CD4-positive, alpha-beta T cell (primary cell): Measurements from ENCODE around the gene TARS3. TPM values are rescaled to one million over a fixed set of nuclear protein-coding genes. Genes with fewer than 3 reads are reported as not detected.

Source experiments
- ATAC-seq: fragments of 200-7000 bp; cut with Tn5 transposase; one replicate; pipeline ENCODE4 v1.10.0; 2022; ENCODE audit warnings: mild to moderate bottlenecking; ENCODE audit not compliant: poor library complexity
- CTCF ChIA-PET: fragments of 350-600 bp; sonication (Branson Sonifier 250); formaldehyde crosslinking; loops from one replicate; lab custom pipeline; 2021; ENCODE audit warnings: antibody characterized with exemption, inconsistent platforms; lab: Charles Lee
- POLR2A ChIA-PET: fragments of 350-600 bp; sonication (Branson Sonifier 250); formaldehyde crosslinking; loops from one replicate; lab custom pipeline; 2021; ENCODE audit warnings: antibody characterized with exemption, inconsistent platforms; lab: Charles Lee
- DNase-seq, 14 experiments: peaks; one replicate each; pipeline ENCODE4 v3.0.0-alpha.2; 2013 to 2020; ENCODE audit warnings: mixed read lengths in 2 of 14
- H3K27ac ChIP-seq, 2 donors: one replicate each; pipeline versions ENCODE4 v1.5.1 to v1.7.0; 2013; ENCODE audit warnings: low read length in 2 of 2, low read depth in 1 of 2, mild to moderate bottlenecking in 1 of 2
- H3K27me3 ChIP-seq, 2 experiments: 1 replicate in 1 of 2; 2 replicates in 1 of 2; pipeline versions ENCODE4 v1.6.1 to v1.7.0; 2013; ENCODE audit warnings: low read length in 2 of 2, control low read depth in 1 of 2, mild to moderate bottlenecking in 1 of 2, moderate library complexity in 1 of 2; ENCODE audit not compliant: insufficient read depth in 2 of 2, control insufficient read depth in 1 of 2
- H3K36me3 ChIP-seq: one replicate; pipeline ENCODE4 v1.6.1; 2013; ENCODE audit warnings: low read length, control low read depth; ENCODE audit not compliant: insufficient read depth
- H3K4me1 ChIP-seq: one replicate; pipeline ENCODE4 v1.6.1; 2013; ENCODE audit warnings: low read length, control low read depth; ENCODE audit not compliant: insufficient read depth
- H3K4me3 ChIP-seq: one replicate; pipeline ENCODE4 v1.5.1; 2013; ENCODE audit warnings: mild to moderate bottlenecking, low read length, moderate library complexity
- H3K9me3 ChIP-seq, 2 experiments: 1 replicate in 1 of 2; 2 replicates in 1 of 2; pipeline versions ENCODE4 v1.6.1 to v1.7.0; 2013; ENCODE audit warnings: low read length in 2 of 2, mild to moderate bottlenecking in 2 of 2, control low read depth in 1 of 2, moderate library complexity in 1 of 2; ENCODE audit not compliant: control insufficient read depth in 1 of 2, insufficient read depth in 1 of 2
- H3K27ac Mint-ChIP-seq: one replicate; pipeline ENCODE4 v1.8.0; 2020; ENCODE audit warnings: mixed read lengths
- H3K27me3 Mint-ChIP-seq: one replicate; pipeline ENCODE4 v1.8.0; 2021; ENCODE audit warnings: mixed read lengths
- H3K36me3 Mint-ChIP-seq: one replicate; pipeline ENCODE4 v1.8.0; 2021; ENCODE audit warnings: low read depth, mixed read lengths
- H3K4me1 Mint-ChIP-seq: one replicate; pipeline ENCODE4 v1.8.0; 2021; ENCODE audit warnings: low read depth, mixed read lengths
- H3K4me3 Mint-ChIP-seq: one replicate; pipeline ENCODE4 v1.8.0; 2020; ENCODE audit warnings: mild to moderate bottlenecking, mixed read lengths
- H3K9me3 Mint-ChIP-seq: one replicate; pipeline ENCODE4 v1.8.0; 2020; ENCODE audit warnings: mixed read lengths
- CTCF ChIP-seq: fragments of 200-600 bp; IDR thresholded peaks from one replicate; pipeline ENCODE4 v1.8.0; 2022; ENCODE audit warnings: antibody characterized with exemption, mild to moderate bottlenecking
- intact Hi-C, 2 experiments: fragments of 100-400 bp; cut with DNase I in 1 of 2; cut with micrococcal nuclease in 1 of 2; formaldehyde crosslinking; loops; one replicate each; pipeline versions ENCODE4 v1.15.1 to v1.9.0; 2023 to 2025; cut with DNase I, micrococcal nuclease
- total RNA-seq, 174 experiments: library from RNA in 2 of 174; stranded (reverse) in 2 of 174; gene quantifications; one replicate each; pipeline ENCODE4 v1.2.3 and lab custom pipeline; 2021 to 2026

The TARS3 gene
- total RNA-seq, 2 experiments from 2014 or later: 16.6 to 18.1 TPM

GRCh38 chr15:101607108-101607507, 117.2 kb downstream of the TARS3 start:
- ATAC-seq: no peak
- TF ChIP-seq CTCF: no peak
- peaks cover 18% of the 10 kb centered on the region for H3K27me3 Mint-ChIP-seq
- H3K4me1 ChIP-seq: no peaks in the 10 kb centered on the region
- POLR2A ChIA-PET: no interaction called here
- no peaks in the 10 kb centered on the region for H3K4me1 Mint-ChIP-seq
- no peaks in the 10 kb centered on the region for H3K27me3 ChIP-seq
- intact Hi-C loops: no loop called here
- H3K9me3 ChIP-seq: no peaks in the 10 kb centered on the region
- H3K27ac ChIP-seq: no peak overlapping the region
- no peak overlapping the region for H3K27ac Mint-ChIP-seq
- no peaks in the 10 kb centered on the region for H3K36me3 Mint-ChIP-seq
- H3K9me3 Mint-ChIP-seq: peaks cover 6% of the 10 kb centered on the region
- H3K36me3 ChIP-seq: no peaks in the 10 kb centered on the region
- CTCF ChIA-PET: no interaction called here
- DNase-seq: no peak
- H3K4me3 ChIP-seq: no peak overlapping the region
- no peak overlapping the region for H3K4me3 Mint-ChIP-seq

DNA sequence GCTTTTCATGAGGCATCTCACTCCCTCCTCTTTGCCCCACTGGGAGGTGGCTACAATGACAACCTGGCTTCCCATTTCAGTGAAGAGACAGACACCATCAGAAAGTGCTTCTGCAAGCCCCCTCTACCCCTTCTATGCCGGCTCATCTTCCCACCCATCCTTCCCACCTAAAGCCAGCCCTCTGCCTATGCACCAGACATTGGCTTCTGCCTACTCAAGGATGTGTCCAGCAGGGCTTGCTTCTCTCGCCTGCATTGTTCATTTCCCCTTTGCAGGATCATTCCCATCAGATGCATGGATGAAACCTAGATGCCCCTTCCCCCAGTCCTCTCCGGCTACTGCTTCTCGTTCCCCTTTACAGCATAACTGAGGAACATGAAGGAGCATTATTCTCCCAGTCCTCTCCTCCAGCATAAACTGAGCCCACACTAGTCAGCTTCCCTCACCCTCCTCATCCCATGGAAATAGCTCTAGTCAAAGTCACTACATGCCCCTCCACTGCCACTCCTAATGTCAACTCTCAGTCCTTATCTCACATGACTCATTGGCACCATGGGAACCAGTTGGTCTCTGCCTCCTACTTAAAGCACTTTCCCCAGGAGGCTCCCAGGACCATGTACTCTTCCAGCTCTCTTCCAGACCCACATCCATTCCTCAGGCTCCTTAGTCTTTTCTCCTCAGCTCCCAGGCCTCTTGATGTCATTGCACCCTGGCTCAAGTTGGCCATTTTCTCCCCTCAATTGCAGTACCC, 120.0 kb downstream of the TARS3 start:
- ChIA-PET POLR2A (no interaction called here), CTCF (no interaction called here)
- Mint-ChIP-seq H3K27ac (no peak overlapping the region), H3K27me3 (peaks cover 43% of the 10 kb centered on the region), H3K36me3 (no peaks in the 10 kb centered on the region), H3K4me3 (no peak overlapping the region), H3K9me3 (peaks cover 6% of the 10 kb centered on the region), H3K4me1 (no peaks in the 10 kb centered on the region)
- peaks cover 0 to 17% of the 10 kb centered on the region in 2 experiments for H3K27me3 ChIP-seq
- no peaks in the 10 kb centered on the region for H3K4me1 ChIP-seq
- H3K27ac ChIP-seq: no peak overlapping the region
- TF ChIP-seq CTCF: no peak
- no peaks in the 10 kb centered on the region for H3K9me3 ChIP-seq
- DNase-seq: no peak
- intact Hi-C loops: no loop called here
- H3K36me3 ChIP-seq: no peaks in the 10 kb centered on the region
- ATAC-seq: no peak
- no peak overlapping the region for H3K4me3 ChIP-seq

Other genes starting within 250 kb of the TARS3 start
- gene PCSK6, start 234.8 kb downstream of the TARS3 start, total RNA-seq: under 1 TPM in 1 of 2 experiments, not detected in 1; 0.28 TPM
- gene TM2D3, start 72.1 kb downstream of the TARS3 start, total RNA-seq: 100 to 1,000 TPM; 102 to 107 TPM
- not detected for gene OR4F6, start 79.0 kb upstream of the TARS3 start, total RNA-seq
- not detected for gene OR4F15, start 87.7 kb upstream of the TARS3 start, total RNA-seq